ENCODE results near the gene SRGAP2B.
"Not testable (repeated sequence)": the region's sequence is repeated elsewhere in the genome, so short reads cannot be mapped to it uniquely, and the experiment has no call there.

GRCh38 chr1:144998134-144998980, 96.8 kb downstream of the SRGAP2B start:
- TF ChIP-seq CTCF (IDR thresholded peaks at IDR 0.05; ENCODE audit: low read depth, low read length, missing input control); REST (IDR thresholded peaks at IDR 0.05); YY1 (IDR thresholded peaks at IDR 0.05); RXRA (IDR thresholded peaks at IDR 0.05); JUND (IDR thresholded peaks at IDR 0.05); TAF1 (conservative IDR thresholded peaks at IDR 0.05); EGR1 (IDR thresholded peaks at IDR 0.05; ENCODE audit: low read depth in 2 of 2); SP1 (IDR thresholded peaks at IDR 0.05); RAD21 (IDR thresholded peaks at IDR 0.05); ZBTB33 (IDR thresholded peaks at IDR 0.05): not testable (repeated sequence)

All from liver (tissue), 3 donors.